ENCODE data around the gene CYP4F3.
"Not testable (repeated sequence)": the region's sequence is repeated elsewhere in the genome, so short reads cannot be mapped to it uniquely, and the experiment has no call there.

Gene CYP4F3

DNA sequence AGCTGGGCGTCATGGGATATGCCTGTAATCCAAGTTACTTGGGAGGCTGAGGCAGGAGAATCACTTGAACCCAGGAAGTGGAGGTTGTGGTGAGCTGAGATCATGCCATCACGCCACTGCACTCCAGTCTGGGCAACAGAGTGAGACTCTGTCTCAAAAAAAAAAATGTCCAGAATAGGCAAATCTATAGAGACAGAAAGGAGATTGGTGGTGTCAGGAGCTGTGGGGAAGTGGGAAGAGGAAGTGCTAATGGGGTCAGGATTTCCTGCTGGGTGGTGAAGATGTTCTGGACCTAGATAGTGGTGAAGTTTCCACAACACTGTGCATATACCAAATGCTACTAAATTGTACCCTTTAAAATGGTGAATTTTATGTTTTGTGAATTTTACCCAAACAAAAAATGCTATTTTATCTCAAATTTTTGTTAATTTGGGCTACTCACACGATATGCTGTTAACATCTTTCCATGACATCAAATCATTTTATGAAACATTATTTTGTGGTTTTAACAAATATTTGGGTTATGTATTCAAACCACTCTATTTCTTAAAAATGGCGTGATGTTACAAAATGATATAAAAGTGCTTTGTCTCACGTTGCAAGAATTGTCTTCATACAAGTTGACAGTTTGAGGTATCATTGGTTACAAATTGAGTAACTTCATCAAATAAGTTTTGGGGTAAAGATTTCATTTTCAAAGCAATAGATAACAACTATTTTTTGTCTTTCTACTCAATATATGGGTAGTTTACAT, 7.4 kb upstream of the CYP4F3 start:
- no peak for DNase-seq

DNA sequence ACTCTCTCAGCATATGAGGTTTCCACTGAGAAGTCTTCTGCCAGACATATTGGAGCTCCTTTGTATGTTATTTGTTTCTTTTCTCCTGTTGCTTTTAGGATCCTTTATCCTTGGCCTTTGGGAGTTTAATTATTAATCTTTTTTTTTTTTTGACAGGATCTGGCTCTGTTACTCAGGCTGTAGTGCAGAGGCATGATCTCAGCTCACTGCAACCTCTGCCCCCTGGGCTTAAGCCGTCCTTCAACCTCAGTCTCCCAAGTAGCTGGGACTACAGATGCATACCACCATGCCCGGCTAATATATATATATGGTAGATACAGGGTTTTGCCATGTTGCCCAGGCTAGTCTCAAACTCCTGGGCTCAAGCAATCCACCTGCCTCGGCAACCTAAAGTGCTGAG, 6.6 kb upstream of the CYP4F3 start:
- DNase-seq: no peak

DNA sequence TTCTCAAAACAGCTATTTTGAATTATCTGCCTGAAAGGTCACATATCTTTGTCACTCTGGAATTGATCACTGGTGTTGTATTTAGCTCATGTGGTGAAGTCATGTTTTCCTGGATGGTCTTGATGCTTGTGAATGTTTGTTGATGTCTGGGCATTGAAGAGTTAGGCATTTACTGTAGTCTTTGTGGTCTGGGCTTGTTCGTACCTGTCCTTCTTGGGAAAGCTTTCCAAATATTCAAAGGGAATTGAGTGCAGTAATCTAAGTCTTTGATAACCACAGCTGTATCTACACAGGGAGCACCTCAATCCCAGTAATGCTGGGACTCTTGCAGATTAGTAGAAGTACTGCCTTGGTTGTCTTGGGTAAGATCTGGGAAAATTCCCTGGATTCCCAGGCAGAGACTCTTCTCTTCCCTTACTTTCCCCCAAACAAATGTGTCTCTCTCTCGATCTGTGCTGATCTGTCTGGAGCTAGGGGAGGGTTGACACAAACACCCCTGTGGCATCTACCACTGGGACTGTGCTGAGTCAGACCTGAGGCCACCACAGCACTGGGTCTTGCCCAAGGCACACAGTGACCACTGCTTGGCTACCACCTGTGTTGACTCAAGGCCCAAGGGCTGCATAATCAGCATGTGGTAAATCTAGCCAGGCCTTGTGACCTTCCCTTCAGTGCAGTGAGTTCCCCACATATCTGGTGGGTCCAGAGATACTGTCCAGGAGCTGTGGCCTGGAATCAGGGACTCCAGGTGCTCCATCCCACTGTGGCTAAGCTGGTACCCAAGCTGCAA, 5.5 kb upstream of the CYP4F3 start:
- DNase-seq: no peak

DNA sequence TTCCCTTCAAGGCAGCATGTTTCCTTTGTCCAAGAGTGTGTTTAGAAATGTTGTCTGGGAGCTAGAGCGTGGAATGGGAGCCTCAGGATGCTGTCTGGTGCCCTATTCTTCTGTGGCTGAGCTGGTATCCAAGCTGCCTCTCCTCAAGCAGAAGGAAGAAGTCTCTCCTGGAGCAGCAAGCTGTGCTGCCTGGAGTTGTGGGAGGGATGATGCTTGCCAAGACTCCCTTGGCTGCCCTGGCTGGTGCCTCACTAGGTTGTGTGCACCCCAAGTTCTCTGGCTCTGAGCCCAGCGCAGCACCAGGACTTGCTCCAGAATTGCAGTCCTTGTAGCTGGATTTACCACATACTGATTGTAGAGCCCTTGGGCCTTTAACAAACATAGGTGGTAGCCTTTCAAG, 4.7 kb upstream of the CYP4F3 start:
- DNase-seq: no peak

DNA sequence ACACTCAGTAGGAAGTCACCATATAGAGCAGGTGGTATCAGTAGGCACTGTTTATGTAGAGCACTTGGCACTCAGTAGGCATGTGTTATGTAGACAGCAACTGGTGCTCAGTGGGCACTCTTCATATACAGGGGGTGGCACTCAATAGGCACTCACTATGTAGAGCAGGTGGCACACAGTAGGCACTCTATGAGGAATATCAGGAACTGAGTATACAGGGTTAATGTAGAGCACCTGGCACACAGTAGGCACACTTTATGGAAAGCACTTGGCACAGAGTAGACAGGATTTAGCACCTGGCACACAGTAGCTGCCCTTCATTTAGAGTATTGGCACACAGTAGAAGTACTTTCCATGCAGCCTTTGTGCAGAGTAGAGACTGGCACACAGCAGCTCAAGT, 1.1 kb upstream of the CYP4F3 start:
- no peak for DNase-seq

DNA sequence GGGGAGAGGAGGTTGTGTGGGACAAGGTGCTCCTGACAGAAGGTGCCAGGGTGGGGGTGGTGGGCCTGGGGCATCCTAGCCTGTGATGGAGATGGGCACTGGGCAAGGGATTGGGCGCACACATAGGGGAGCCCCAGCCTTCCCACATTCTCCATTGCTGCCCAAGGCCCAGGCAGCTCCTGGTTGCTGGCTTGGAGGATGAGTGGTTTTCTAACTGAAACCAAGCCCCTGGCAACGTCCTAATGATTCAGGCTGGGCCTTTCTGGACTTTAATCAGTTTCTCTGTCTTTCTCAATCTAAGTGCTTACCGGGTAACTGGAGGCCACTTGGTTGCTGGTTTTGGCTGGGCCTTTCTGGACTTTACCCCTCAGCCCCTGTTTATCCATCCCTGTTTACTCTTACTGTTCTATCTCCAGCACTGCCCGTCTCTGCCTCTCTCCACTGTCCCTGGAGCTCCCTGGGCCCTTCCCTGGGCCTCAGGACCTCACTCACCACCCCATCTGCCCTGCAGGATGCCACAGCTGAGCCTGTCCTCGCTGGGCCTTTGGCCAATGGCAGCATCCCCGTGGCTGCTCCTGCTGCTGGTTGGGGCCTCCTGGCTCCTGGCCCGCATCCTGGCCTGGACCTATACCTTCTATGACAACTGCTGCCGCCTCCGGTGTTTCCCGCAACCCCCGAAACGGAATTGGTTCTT, 354 bp downstream of the CYP4F3 start:
- no peak for DNase-seq

DNA sequence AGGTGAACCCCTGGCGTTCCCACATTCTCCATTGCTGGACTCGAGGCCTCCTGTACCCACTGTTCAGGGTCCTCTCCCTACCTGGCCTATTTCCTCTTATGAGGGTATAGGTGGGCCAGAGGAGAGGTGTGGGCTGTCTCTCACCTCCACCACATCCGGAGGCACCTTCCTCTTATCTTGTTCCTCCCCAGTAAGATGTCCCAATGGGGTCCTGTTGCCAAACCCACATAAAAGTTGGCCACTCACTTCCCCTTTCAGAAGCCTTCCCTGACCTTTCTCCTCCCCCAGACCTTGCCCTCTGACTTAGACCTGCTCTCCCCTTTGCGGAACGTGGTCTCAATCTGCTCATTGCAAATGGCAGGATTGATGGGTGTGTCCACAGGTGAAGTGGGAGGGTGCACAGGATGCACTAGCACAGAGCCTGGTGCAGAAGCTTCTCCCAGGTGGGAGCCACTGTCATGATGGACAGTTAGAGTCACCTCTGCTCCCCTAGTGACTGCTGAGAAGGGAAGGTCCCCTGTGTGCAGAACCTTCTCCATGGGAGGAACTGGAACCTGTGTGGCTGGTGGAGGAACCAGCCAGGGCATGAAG, 1.3 kb downstream of the CYP4F3 start:
- no peak for DNase-seq

DNA sequence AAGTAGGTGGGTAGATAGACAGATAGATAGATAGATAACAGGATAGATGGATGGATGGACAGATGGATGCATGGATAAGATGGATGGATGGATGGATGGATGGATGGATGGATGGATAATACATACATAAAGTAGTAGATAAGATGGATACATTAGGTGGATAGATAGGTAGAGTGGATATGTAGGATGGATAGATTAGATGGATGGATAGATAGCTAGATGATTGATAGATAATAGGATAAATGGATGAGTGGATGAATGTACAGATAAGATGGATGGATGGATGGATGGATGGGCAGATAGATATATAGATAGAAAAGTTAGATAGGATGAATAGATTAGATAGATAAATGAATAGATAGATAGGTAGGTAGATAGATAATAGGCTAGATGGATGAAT, 2.1 kb downstream of the CYP4F3 start:
- no peak for DNase-seq

DNA sequence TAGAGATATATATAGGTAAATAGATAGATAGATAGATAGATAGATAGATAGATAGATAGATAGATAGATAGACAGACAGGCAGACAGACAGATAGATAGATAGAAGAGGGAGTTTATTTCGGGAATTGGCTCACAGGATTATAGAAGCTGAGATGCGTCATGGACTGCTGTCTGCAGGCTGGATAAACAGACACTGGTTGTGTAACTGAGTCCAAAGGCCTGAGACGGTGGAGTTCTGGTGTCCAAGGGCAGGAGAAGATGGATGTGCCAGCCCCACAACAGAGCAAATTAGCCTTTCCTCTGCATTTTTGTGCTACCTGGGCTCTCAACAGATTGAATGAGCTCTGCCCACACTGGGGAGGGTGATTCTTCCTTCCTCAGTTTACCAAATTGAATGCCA, 2.7 kb downstream of the CYP4F3 start:
- DNase-seq: no peak

DNA sequence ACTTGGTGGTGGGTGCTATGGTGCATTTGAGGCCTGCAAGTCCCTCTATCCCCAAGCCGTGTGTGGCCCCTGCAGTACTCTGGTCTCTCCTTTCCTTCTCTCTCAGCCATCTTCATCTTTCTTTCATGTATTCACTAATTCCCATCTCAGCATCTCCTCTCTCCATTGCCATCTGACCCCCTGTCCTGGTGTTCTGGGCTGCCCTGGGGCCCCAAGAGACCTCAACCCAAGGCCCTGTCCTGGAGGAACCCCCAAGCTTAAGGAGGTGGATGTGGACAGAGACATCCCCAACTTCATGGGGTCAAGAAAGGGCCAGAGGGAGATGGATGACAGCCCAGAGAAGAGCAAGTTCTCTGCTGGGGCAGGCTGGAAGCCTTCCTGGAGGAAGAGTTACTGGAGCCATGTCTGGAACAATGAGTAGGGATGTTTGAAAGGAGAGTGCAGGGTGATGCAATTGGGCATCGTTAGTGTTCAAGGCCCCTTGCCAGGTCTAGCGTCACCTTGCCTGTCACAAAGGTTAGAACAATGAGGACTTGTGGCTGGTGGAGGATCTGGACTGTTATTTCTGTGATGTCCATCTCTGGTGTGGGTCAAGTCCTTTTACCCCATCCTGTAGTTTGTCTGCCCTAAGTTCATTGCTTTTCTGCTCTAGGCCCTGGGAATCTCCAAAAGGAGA, 3.5 kb downstream of the CYP4F3 start:
- no peak for DNase-seq

DNA sequence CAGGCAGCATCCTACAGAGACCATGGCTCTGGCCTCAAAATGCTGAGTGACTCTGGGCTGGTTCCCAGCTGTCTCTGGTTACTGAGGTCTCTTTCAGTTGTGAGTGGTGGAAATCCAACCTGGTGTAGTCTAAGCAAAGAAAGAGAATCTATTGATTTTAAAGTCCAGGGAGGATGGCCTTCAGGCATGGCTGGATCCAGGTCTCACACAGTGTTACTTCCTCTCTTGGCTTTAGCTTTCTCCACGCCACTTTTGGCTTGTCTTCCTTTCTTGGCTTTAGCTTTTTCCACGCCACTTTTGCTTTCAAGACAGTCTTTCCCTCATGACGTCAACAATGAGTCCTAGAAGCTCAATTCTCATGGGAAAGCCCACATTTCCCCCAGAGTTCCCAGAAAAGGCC, 4.1 kb downstream of the CYP4F3 start:
- DNase-seq: no peak

DNA sequence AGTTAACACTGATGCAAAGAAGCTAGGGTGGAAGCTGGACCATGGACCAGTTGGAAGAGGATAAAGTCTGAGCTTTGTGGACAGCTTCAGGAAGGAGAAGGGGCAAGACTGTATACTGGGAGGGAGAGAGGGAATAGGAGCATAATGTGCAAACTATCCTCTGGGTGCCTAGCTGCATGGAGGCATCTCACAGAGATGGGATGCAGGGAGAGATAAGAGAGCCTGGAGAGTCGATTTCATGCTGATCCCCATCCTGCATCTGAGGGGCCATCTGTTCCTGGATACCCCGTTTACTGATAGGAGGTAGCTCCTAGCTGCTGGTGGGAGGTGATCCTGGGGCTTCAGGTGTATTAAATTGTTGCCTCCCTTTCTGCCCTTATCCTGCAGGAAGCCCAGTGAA, 8.8 kb downstream of the CYP4F3 start:
- no peak for DNase-seq

DNA sequence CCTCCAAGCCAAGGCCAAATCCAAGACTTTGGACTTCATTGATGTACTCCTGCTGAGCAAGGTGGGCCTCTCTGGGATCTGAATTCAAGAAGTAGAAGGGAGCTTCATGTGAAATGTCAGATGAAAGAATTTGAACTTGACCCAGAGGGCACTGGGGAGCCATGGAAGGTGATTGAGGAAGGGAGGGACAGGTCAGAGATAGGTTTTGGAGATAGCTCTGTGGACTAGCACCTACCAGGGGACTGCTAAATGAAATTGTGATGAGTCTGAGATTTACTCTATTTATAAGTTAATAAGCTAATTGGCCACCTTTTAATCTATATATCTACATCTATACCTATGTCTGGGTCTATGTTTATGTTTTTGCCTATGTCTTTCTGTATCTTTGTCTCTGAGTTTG, 9.4 kb downstream of the CYP4F3 start:
- not testable (repeated sequence) for DNase-seq

DNA sequence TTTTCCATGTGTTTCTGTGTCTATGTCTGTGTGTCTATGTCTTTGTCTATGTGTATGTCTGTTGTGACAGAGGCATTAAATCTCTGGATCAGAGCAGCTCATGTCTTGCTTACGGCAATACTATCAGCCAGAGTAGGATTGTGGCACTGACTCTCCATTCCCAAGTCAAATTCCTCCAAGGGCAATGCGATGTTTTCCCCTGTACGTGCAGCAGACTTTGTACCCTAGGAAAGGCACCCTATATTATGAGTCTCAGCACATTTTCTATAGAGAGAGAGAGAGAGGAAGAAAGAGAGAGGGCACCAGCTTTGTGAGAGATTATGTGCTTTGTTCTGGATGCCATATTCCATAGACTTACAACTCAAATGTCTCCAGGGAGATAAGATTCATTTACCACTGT, 11.1 kb downstream of the CYP4F3 start:
- no peak for DNase-seq

DNA sequence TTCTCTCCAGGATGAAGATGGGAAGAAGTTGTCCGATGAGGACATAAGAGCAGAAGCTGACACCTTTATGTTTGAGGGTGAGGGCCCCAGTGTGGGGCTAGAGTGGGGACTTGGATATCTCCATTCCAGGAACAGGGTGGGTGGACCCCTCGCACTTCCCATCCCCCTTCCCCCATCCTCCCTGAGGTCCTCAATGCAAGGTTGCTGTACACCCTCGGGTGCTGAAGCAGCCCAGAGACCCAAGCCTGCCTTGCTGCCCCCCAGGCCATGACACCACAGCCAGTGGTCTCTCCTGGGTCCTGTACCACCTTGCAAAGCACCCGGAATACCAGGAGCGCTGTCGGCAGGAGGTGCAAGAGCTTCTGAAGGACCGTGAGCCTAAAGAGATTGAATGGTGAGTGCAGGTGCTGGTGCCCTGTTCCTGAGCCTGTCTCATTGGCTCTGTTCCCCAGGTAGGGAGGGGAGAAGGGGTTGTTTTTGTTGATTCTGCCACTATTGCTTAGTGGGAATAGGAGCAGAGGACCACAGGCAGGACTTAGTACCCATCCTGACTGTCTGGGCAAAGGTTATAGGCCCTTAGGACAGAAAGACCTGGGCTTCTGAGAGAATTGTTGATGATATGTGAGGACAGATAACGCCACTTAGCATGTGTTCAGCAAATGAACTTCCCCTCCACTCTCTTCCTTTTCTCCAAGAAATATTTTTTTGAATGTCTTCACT, 12.0 kb downstream of the CYP4F3 start:
- no peak for DNase-seq

DNA sequence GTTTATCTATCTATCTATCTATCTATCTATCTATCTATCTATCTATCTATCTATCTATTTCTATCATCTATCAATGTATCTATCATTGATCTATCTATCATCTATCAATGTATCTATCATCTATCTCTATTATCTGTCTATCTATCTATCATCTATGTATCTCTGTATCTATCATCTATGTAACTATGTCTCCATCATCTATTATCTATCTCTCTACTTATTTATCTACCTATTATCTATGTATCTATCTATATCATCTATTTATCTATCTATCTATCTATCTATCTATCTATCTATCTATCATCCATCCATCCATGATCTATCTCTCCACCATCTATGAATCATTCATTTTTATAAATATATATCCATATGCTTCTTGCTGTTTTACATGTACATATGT, 15.8 kb downstream of the CYP4F3 start:
- no peak for DNase-seq

DNA sequence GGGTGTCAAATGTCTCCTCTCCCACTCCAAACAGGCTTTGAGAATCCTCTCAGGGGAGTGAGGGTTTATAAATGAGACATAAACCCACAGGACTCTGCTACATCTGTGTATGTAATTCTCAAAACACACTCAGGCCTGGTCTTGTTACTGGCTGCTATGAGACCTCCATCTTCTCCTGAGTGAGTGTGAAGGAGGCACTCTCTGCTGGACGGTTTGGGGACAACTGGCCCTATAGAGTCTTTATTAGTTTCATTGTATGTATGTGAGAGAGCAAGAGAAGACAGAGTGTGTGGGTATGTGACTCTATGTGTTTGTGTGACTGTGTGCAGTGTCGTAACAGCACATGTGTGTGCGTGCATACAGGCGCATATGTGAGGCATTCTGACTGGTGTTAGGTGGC, 22.6 kb downstream of the CYP4F3 start:
- no peak for DNase-seq

DNA sequence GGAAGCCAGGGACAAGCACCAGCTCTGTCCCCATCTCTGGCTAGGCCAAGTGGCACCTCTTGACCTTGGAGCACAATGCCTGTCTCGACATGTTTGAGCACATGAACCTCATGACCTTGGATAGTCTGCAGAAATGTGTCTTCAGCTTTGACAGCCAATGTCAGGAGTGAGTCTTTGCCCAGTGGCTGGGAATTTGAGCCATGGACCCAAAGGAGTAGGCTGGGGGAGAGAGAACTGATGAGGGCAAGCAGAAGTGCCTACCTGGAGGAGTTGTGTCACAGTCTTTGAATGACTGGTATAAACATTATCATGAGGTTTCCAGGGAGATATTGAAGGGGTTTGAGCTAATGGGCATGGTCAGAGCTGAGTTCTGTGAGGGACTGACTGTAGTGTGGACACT, 25.5 kb downstream of the CYP4F3 start:
- DNase-seq: no peak

DNA sequence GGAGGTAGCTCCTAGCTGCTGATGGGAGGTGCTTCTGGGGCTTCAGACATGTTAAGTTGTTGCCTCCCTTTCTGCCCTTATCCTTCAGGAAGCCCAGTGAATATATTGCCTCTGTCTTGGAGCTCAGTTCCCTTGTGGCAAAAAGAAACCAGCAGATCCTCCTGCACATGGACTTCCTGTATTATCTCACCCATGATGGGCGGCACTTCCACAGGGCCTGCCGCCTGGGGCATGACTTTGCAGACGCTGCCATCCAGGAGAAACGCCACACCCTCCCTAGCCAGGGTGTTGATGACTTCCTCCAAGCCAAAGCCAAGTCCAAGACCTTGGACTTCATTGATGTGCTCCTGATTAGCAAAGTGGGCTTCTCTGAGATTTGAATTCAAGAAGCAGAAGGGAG, 26.2 kb downstream of the CYP4F3 start:
- DNase-seq: no peak

DNA sequence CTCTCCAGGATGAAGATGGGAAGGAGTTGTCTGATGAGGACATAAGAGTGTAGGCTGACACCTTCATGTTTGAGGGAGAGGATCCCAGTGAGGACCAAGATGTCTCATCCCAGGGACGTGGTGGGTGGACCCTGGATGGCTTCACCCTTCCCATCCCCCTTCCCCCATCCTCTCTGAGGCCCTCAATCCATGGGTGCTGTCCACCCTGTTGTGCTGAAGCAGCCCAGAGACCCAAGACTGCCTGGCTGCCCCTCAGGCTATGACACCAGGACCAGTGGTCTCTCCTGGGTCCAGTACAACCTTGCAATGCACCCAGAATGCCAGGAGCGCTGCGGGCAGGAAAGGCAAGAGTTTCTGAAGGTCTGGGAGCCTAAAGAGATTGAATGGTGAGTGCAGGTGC, 28.7 kb downstream of the CYP4F3 start:
- no peak for DNase-seq

DNA sequence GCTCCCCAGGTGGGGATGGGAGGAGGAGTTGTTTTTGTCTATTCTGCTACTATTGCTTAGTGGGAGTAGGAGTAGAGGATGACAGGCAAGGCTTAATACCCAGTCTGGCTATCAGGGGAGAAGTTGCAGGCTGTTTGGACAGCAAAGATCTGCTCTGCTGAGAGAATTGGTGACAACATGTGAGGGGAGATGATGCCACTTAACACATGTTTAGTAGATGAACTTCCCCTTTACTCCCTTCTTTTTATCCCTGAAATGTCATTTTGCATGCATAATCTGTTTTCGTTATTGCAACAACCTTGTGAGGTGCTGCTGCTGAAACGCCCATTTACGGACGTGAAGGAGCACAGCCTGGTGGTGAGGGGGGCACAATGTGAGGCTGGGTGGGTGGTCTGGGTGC, 29.2 kb downstream of the CYP4F3 start:
- no peak for DNase-seq

DNA sequence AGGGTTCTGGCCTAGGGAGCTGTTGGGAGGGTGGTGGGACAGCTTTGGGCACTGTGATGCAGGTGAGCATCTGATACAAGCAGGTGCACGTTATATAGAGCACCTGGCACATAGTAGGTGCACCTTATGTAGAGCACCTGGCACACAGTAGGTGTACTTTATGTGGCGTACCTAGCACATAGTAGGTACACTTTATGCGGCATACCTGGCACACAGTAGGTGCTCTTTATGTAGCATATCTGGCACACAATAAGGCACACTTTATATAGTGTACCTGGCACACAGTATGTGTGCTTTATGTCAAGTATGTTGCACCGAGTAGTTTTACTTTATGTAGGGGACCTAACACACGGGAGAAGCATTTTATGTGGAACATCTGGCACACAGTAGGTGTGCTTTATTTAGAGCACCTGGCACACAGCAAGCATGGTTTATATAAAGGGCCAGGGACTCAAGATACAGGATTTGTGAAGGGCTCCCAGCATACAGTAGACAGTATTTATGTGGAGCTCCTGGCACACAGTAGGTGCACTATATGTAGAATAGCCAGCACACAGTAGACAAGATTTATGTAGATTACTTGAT, 30.6 kb downstream of the CYP4F3 start:
- no peak for DNase-seq

Data from NCI-H524 treated with DMSO at 0.1 percent for 48 hours (cell line).